H1 (cell line): ENCODE results near the gene ZBTB42. TPM values are rescaled to one million over a fixed set of nuclear protein-coding genes. Genes with fewer than 3 reads are reported as not detected.

Source experiments
- CTCF ChIA-PET: fragments of 300-600 bp; sonication (Branson Sonifier 250); formaldehyde crosslinking; loops from one replicate; lab custom pipeline; 2021; ENCODE audit not compliant: partially characterized antibody; lab: Charles Lee
- POLR2A ChIA-PET: fragments of 300-600 bp; sonication (Branson Sonifier 250); formaldehyde crosslinking; loops from one replicate; lab custom pipeline; 2021; ENCODE audit warnings: inconsistent platforms; ENCODE audit not compliant: partially characterized antibody; lab: Charles Lee
- DNase-seq, 2 experiments: peaks; one replicate each; pipeline versions ENCODE4 v3.0.0 to v3.0.0-alpha.2; 2010 to 2022; ENCODE audit warnings: low spot score in 2 of 2, low read depth in 1 of 2, mixed read lengths in 1 of 2
- FAIRE-seq: peaks from 2 replicates; lab custom pipeline; 2011; peaks lifted over from hg19 to GRCh38; lab: Jason Lieb, UNC
- H2AFZ ChIP-seq: 2 replicates; pipeline ENCODE4 v1.8.1; 2012; ENCODE audit warnings: low read length, inconsistent platforms
- H2AK5ac ChIP-seq: 2 replicates; pipeline ENCODE4 v1.6.1; 2013; ENCODE audit warnings: low read depth, low read length
- H2BK120ac ChIP-seq: replicated peaks from 2 replicates; pipeline ENCODE3; 2013; ENCODE audit warnings: low read depth, low read length, inconsistent platforms
- H2BK12ac ChIP-seq: 2 replicates; pipeline ENCODE4 v1.6.1; 2013; ENCODE audit warnings: low read depth, low read length
- H2BK15ac ChIP-seq: 2 replicates; pipeline ENCODE4 v1.6.1; 2013; ENCODE audit warnings: low read length
- H2BK20ac ChIP-seq: 2 replicates; pipeline ENCODE4 v1.6.1; 2013; ENCODE audit warnings: low read length
- H2BK5ac ChIP-seq: 2 replicates; pipeline ENCODE4 v1.6.1; 2013; ENCODE audit warnings: low read depth, low read length
- H3K14ac ChIP-seq: 2 replicates; pipeline ENCODE4 v1.6.1; 2013; ENCODE audit warnings: inconsistent platforms; ENCODE audit not compliant: insufficient read length
- H3K18ac ChIP-seq: 2 replicates; pipeline ENCODE4 v1.6.1; 2013; ENCODE audit warnings: low read length; ENCODE audit errors: extremely low read depth
- H3K23ac ChIP-seq: 2 replicates; pipeline ENCODE4 v1.6.1; 2013; ENCODE audit warnings: inconsistent platforms; ENCODE audit not compliant: insufficient read length
- H3K23me2 ChIP-seq: 2 replicates; pipeline ENCODE4 v1.6.1; 2013; ENCODE audit warnings: low read depth, low read length
- H3K27ac ChIP-seq: 2 replicates; pipeline ENCODE4 v1.6.1; 2011; ENCODE audit warnings: low read depth, low read length, inconsistent platforms
- H3K27me3 ChIP-seq, 4 experiments: replicated peaks in 1 of 4; 1 replicate in 1 of 4; 2 replicates in 3 of 4; pipeline versions ENCODE4 v1.6.1 to v1.8.1; 2011 to 2013; ENCODE audit warnings: low read length in 3 of 4, mild to moderate bottlenecking in 3 of 4, inconsistent platforms in 2 of 4, mixed read lengths in 2 of 4, moderate library complexity in 1 of 4; ENCODE audit not compliant: control insufficient read depth in 3 of 4, insufficient read depth in 3 of 4; ENCODE audit errors: extremely low read depth in 1 of 4
- H3K36me3 ChIP-seq, 4 experiments: 2 replicates each; pipeline versions ENCODE4 v1.6.1 to v1.8.1; 2011 to 2013; ENCODE audit warnings: mild to moderate bottlenecking in 4 of 4, low read length in 3 of 4, moderate library complexity in 2 of 4, control low read depth in 1 of 4, inconsistent platforms in 1 of 4; ENCODE audit not compliant: insufficient read depth in 4 of 4, control insufficient read depth in 2 of 4
- H3K4ac ChIP-seq: replicated peaks from 2 replicates; pipeline ENCODE3; 2013; ENCODE audit warnings: low read length, low read depth, mixed read lengths, inconsistent platforms; ENCODE audit not compliant: insufficient read length
- H3K4me1 ChIP-seq, 4 experiments: replicated peaks in 1 of 4; 1 replicate in 1 of 4; 2 replicates in 3 of 4; pipeline versions ENCODE4 v1.6.1 to v1.8.1; 2011 to 2013; ENCODE audit warnings: low read length in 3 of 4, inconsistent platforms in 2 of 4, mixed read lengths in 1 of 4; ENCODE audit not compliant: insufficient read depth in 4 of 4, control insufficient read depth in 3 of 4
- H3K4me2 ChIP-seq, 2 experiments: 2 replicates each; pipeline versions ENCODE4 v1.6.1 to v1.8.1; 2011 to 2013; ENCODE audit warnings: low read depth in 2 of 2, low read length in 2 of 2, control low read depth in 1 of 2, inconsistent platforms in 1 of 2, mild to moderate bottlenecking in 1 of 2; ENCODE audit not compliant: insufficient read depth in 1 of 2
- H3K4me3 ChIP-seq, 4 experiments: fragments of 200-600, 300-600 bp in 1 of 4; sonication (generic), shearing (Covaris generic), sonication (Bioruptor Twin) in 1 of 4; 2 replicates each; pipeline versions ENCODE4 v1.5.1 to v1.8.1; 2011 to 2016; ENCODE audit warnings: low read length in 4 of 4, low read depth in 3 of 4, control low read depth in 2 of 4, inconsistent platforms in 2 of 4, mild to moderate bottlenecking in 2 of 4, mixed read lengths in 1 of 4, moderate library complexity in 1 of 4; ENCODE audit not compliant: insufficient read depth in 2 of 4; ENCODE audit errors: extremely low read depth in 1 of 4
- H3K56ac ChIP-seq: replicated peaks from 2 replicates; pipeline ENCODE3; 2013; ENCODE audit warnings: low read depth, mild to moderate bottlenecking, mixed read lengths, low read length, inconsistent platforms; ENCODE audit not compliant: insufficient read length
- H3K79me1 ChIP-seq: 2 replicates; pipeline ENCODE4 v1.6.1; 2013; ENCODE audit warnings: low read depth, low read length, control low read depth
- H3K79me2 ChIP-seq, 2 experiments: 2 replicates each; pipeline versions ENCODE4 v1.6.1 to v1.8.1; 2012 to 2013; ENCODE audit warnings: low read length in 2 of 2, mild to moderate bottlenecking in 2 of 2, inconsistent platforms in 1 of 2; ENCODE audit not compliant: insufficient read depth in 2 of 2, control insufficient read depth in 1 of 2
- H3K9ac ChIP-seq, 4 experiments: replicated peaks in 1 of 4; 1 replicate in 1 of 4; 2 replicates in 3 of 4; pipeline versions ENCODE4 v1.6.1 to v1.8.1; 2011 to 2013; ENCODE audit warnings: low read depth in 3 of 4, low read length in 3 of 4, control low read depth in 2 of 4, mild to moderate bottlenecking in 2 of 4, moderate library complexity in 2 of 4, inconsistent platforms in 1 of 4; ENCODE audit errors: extremely low read depth in 1 of 4
- H3K9me3 ChIP-seq, 2 experiments: 2 replicates each; pipeline versions ENCODE4 v1.6.1 to v1.8.1; 2012 to 2013; ENCODE audit warnings: mild to moderate bottlenecking in 2 of 2, moderate library complexity in 2 of 2, control low read depth in 1 of 2, inconsistent platforms in 1 of 2, low read depth in 1 of 2, low read length in 1 of 2, mixed read lengths in 1 of 2; ENCODE audit not compliant: insufficient read depth in 2 of 2
- H4K20me1 ChIP-seq, 2 experiments: replicated peaks in 1 of 2; 2 replicates each; pipeline versions ENCODE3 to v1.8.1; 2011 to 2013; ENCODE audit warnings: inconsistent platforms in 2 of 2, low read length in 2 of 2, mild to moderate bottlenecking in 1 of 2; ENCODE audit not compliant: insufficient read depth in 2 of 2, control insufficient read depth in 1 of 2
- H4K5ac ChIP-seq: 2 replicates; pipeline ENCODE4 v1.6.1; 2013; ENCODE audit warnings: low read length, low read depth, mixed read lengths, inconsistent platforms; ENCODE audit not compliant: insufficient read length
- H4K8ac ChIP-seq: 2 replicates; pipeline ENCODE4 v1.8.0; 2013; ENCODE audit warnings: mild to moderate bottlenecking, moderate library complexity, low read length, inconsistent platforms; ENCODE audit not compliant: insufficient read depth; ENCODE audit errors: extremely low read depth
- H4K91ac ChIP-seq: replicated peaks from 2 replicates; pipeline ENCODE3; 2013; ENCODE audit warnings: low read length, mixed read lengths, inconsistent platforms; ENCODE audit not compliant: insufficient read length
- EP300 ChIP-seq, 2 experiments: IDR thresholded peaks; 1 replicate in 1 of 2; 2 replicates in 1 of 2; pipeline ENCODE4 v1.6.1; 2011 to 2012; ENCODE audit warnings: low read depth in 2 of 2, low read length in 2 of 2, mild to moderate bottlenecking in 2 of 2, borderline replicate concordance in 1 of 2, inconsistent platforms in 1 of 2, moderate library complexity in 1 of 2
- POU5F1 ChIP-seq: IDR thresholded peaks from 2 replicates; pipeline ENCODE4 v1.6.1; 2011; ENCODE audit warnings: low read depth, mild to moderate bottlenecking, low read length, moderate library complexity
- WGBS, 2 experiments: shearing (Covaris generic) in 1 of 2; methylation state at CpG; one replicate each; pipeline versions ENCODE4 v1.1.6 to v1.1.7; 2013 to 2015; ENCODE audit warnings: low lambda C conversion rate in 2 of 2, mixed read lengths in 2 of 2, inconsistent platforms in 1 of 2, low coverage in 1 of 2, missing lambda C conversion rate in 1 of 2; ENCODE audit not compliant: insufficient replicate concordance in 2 of 2, insufficient coverage in 1 of 2, insufficient read length in 1 of 2; ENCODE audit errors: extremely low coverage in 1 of 2, missing lambda C conversion rate in 1 of 2; 5-methylcytosine and 5-hydroxymethylcytosine counted together
- polyA plus RNA-seq, 7 experiments: library from polyadenylated mRNA; depleted of rRNA in 3 of 7; stranded (reverse) in 5 of 7; unstranded in 2 of 7; fragments of >200 nt in 5 of 7; fragments of 200-250 nt in 2 of 7; gene quantifications; 1 replicate in 5 of 7; 2 replicates in 1 of 7; 4 replicates in 1 of 7; pipeline versions ENCODE4 v1.2.1 to v1.2.3, GENCODE V29; 2011 to 2013; ENCODE audit warnings: missing spikeins in 2 of 7, mixed read lengths in 2 of 7
- total RNA-seq: library from RNA; stranded (reverse); fragmentation: NEBNext Ultra II Directional; extraction: Animal tissue kit (Norgen Biotek cat#: 25700); gene quantifications from 2 replicates; pipeline ENCODE4 v1.2.1, GENCODE V29; 2021

ZBTB42 gene
- total and polyA plus RNA-seq, 2 of the 8 experiments (the other 6 are each of a cell fraction or from before 2014, with no cell fraction given), result 2.8 to 3.1 TPM

DNA sequence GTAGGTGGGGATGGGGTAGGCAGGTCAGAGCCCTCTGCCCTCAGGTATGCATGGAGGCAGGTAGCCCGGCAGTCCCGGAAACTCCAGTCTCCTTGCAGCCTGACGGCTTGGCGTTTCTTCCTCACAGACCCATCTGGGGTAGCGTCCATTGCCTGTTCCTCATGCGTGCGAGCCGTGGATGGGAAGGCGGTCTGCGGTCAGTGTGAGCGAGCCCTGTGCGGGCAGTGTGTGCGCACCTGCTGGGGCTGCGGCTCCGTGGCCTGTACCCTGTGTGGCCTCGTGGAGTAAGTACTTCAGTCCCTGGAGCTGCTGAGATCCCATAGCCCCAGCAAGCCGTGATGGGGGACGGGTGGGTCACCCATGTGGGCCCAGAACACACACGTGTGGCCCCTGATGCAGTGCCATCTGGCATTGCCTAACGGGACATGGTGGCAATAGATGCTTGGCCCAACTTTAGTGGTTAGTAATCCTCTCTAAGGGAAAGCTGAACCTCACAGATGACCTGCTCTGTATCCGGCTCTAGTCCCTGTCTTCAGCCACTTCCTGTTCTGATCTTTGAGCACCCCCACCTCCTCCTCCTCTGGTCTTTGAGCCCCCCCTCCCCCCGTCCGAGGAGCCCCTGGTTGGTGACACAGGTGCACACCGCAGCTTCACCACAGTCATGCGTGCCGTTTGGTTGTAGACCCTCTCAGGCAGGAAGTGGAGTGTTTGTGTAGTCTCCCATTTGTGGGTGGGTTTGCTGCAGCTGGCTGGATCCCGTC is 44.2 kb upstream of the ZBTB42 start:
- no peaks in the 10 kb centered on the region for H3K27me3 ChIP-seq
- no peak overlapping the region for H2BK5ac ChIP-seq
- H3K36me3 ChIP-seq, result peaks cover 8 to 32% (median 23%) of the 10 kb centered on the region in 4 experiments; a peak in 7 of 8 replicates
- peaks cover 29 to 63% of the 10 kb centered on the region in 2 experiments for H4K20me1 ChIP-seq
- no peak overlapping the region for H3K18ac ChIP-seq
- no peak overlapping the region for H3K56ac ChIP-seq
- H3K23ac ChIP-seq, result no peak overlapping the region
- H3K4ac ChIP-seq, result no peak overlapping the region
- peak overlapping the region; percentile 38; the same call in 1 of the 2 replicates for H4K8ac ChIP-seq
- peaks cover 5% of the 10 kb centered on the region; the same call in 1 of the 2 replicates for H3K23me2 ChIP-seq
- peaks cover 0 to 14% (median 5%) of the 10 kb centered on the region in 4 experiments; a peak in 6 of 7 replicates for H3K4me1 ChIP-seq
- H3K9ac ChIP-seq, result no peak overlapping the region; a peak in 1 of 7 replicates
- H2AK5ac ChIP-seq, result no peak overlapping the region
- H3K14ac ChIP-seq, result no peak overlapping the region
- peaks cover 10 to 51% of the 10 kb centered on the region in 2 experiments; a peak in 3 of 4 replicates for H3K79me2 ChIP-seq
- H2AFZ ChIP-seq, result no peak overlapping the region
- H2BK12ac ChIP-seq, result no peak overlapping the region
- no peak overlapping the region for H3K27ac ChIP-seq
- H3K4me2 ChIP-seq, result no peak overlapping the region
- no peak overlapping the region for H2BK20ac ChIP-seq
- CTCF ChIA-PET, result interaction anchor here (0.9 to 2.0 kb wide), 5 partner anchors 12 to 60 kb away, joined by 3 to 9 read pairs (median 4); no protein-coding TSS in a partner anchor
- whole genome bisulfite sequencing, 2 experiments, result 92% methylated on average over 21 of the region's 27 CpGs; no CpG with 5 or more reads in 1 of the 2 experiments
- H4K5ac ChIP-seq, result no peak overlapping the region
- H3K79me1 ChIP-seq, result peaks cover 38% of the 10 kb centered on the region
- DNase-seq (no peak), FAIRE-seq (no peak)
- H2BK120ac ChIP-seq, result no peak overlapping the region
- H3K4me3 ChIP-seq, result no peak overlapping the region
- H4K91ac ChIP-seq, result no peak overlapping the region
- POLR2A ChIA-PET, result interaction anchor here (0.5 to 2.4 kb wide), 2 partner anchors 10 to 13 kb away, joined by 3 to 11 read pairs; no protein-coding TSS in a partner anchor
- no peak overlapping the region for H2BK15ac ChIP-seq
- peaks cover 5% of the 10 kb centered on the region in 2 experiments; a peak in 3 of 4 replicates for H3K9me3 ChIP-seq
- TF ChIP-seq POU5F1 (no peak), EP300 (IDR thresholded peaks at IDR 0.05; ENCODE audit: borderline replicate concordance in 1 of 2, low read depth in 2 of 2, low read length in 2 of 2) (no peak)
- TF ChIP-seq, all 59 proteins: peak for 0
